ENCODE data around the gene PLCH2. TPM values are rescaled to one million over a fixed set of nuclear protein-coding genes. Genes with fewer than 3 reads are reported as not detected.

PLCH2 gene
- total and polyA plus RNA-seq, 4 donors = 0.33 to 1.3 (median 1.0) TPM; not detected in 1

DNA sequence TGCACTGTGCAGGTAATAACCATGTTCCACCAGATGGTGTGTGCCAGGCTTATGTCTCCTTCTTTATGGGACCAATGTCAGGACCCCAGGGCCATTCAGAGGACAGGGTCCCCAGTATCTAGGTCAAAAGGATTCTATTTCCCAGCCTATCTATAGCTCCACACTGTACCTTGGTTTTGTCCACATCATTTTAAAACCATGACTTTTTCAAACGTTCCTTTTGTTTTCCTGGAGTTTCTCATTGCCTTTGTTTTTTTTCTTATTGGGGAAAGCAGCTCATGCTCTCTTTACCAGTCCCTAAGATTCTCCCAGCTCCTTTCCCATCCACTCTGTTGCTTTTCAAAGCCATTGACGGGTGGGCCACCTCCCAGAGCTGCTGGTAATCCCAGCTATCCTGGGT, 12.6 kb downstream of the PLCH2 start (continued):
- TF ChIP-seq CTCF (IDR thresholded peaks at IDR 0.05; ENCODE audit: low read depth, low read length, missing input control) = no peak

DNA sequence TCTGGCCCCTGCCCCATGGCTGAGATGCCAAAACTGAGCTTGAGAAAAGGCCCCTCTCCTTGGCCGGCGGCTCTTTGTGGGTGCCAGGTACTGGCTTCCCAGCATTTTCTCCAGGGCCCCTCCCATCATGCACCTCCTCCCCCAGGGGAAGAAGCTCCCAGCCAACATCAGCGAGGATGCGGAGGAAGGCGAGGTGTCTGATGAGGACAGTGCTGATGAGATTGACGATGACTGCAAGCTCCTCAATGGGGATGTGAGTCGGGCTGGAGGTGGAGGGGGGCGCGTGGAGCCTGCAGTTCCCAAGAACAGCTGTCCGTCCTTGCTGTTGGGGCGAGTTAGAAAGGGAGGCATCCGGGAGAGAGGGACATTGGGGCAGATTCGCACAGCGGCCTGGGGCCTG, 13.5 kb downstream of the PLCH2 start:
- Histone ChIP-seq H3K9me3 (ENCODE audit: control insufficient read depth in 4 of 4, low read length in 3 of 4) (peaks cover 0 to 9% (median 1%) of the 10 kb centered on the region in 4 donors), H3K27me3 (ENCODE audit: control insufficient read depth in 4 of 4, insufficient read depth in 4 of 4, low read length in 3 of 4) (no peaks in the 10 kb centered on the region), H3K9ac (ENCODE audit: low read depth in 1 of 2, low read length in 2 of 2) (no peak overlapping the region), H3K4me1 (ENCODE audit: control insufficient read depth in 4 of 4, insufficient read depth in 4 of 4, low read length in 3 of 4) (peaks cover 6 to 9% (median 7%) of the 10 kb centered on the region in 4 donors), H3K27ac (ENCODE audit: low read depth in 1 of 2, low read length in 2 of 2) (no peak overlapping the region), H3K4me3 (ENCODE audit: low read depth in 1 of 3, low read length in 3 of 3) (no peak overlapping the region), H3K36me3 (ENCODE audit: control insufficient read depth in 4 of 4, insufficient read depth in 3 of 4, low read depth in 1 of 4, low read length in 3 of 4) (no peaks in the 10 kb centered on the region)
- DNase-seq (ENCODE audit: low spot score) = no peak
- 95% methylated on average over 14 of the region's 14 CpGs for whole genome bisulfite sequencing
- TF ChIP-seq CTCF (IDR thresholded peaks at IDR 0.05; ENCODE audit: low read depth, low read length, missing input control) = no peak
- no peak for TF ChIP-seq JUND (IDR thresholded peaks at IDR 0.05)
- TF ChIP-seq GABPA (IDR thresholded peaks at IDR 0.05 in 1 of 2, conservative IDR thresholded peaks at IDR 0.05 in 1 of 2) = no peak
- TF ChIP-seq EGR1 (IDR thresholded peaks at IDR 0.05; ENCODE audit: low read depth in 2 of 2) = no peak
- no peak for TF ChIP-seq RXRA (IDR thresholded peaks at IDR 0.05)
- no peak for TF ChIP-seq RAD21 (IDR thresholded peaks at IDR 0.05)
- no peak for TF ChIP-seq FOXA2 (IDR thresholded peaks at IDR 0.05)

GRCh38 chr1:2492091-2492490, 16.0 kb downstream of the PLCH2 start:
- peaks cover 0 to 9% (median 1%) of the 10 kb centered on the region in 4 donors for H3K9me3 ChIP-seq (ENCODE audit: control insufficient read depth in 4 of 4, low read length in 3 of 4)
- H3K36me3 ChIP-seq (ENCODE audit: control insufficient read depth in 4 of 4, insufficient read depth in 3 of 4, low read depth in 1 of 4, low read length in 3 of 4) = no peaks in the 10 kb centered on the region
- no peak overlapping the region for H3K4me3 ChIP-seq (ENCODE audit: low read depth in 1 of 3, low read length in 3 of 3)
- 65% methylated on average over 13 of the region's 13 CpGs for WGBS
- TF ChIP-seq YY1 (IDR thresholded peaks at IDR 0.05) (no peak), RAD21 (IDR thresholded peaks at IDR 0.05) (no peak), EGR1 (IDR thresholded peaks at IDR 0.05; ENCODE audit: low read depth in 2 of 2) (no peak), GABPA (IDR thresholded peaks at IDR 0.05 in 1 of 2, conservative IDR thresholded peaks at IDR 0.05 in 1 of 2) (no peak), FOXA1 (IDR thresholded peaks at IDR 0.05) (no peak), CTCF (IDR thresholded peaks at IDR 0.05; ENCODE audit: low read depth, low read length, missing input control) (no peak), SP1 (IDR thresholded peaks at IDR 0.05) (no peak), MAX (IDR thresholded peaks at IDR 0.05) (no peak), FOXA2 (IDR thresholded peaks at IDR 0.05) (no peak), TAF1 (conservative IDR thresholded peaks at IDR 0.05) (no peak), HNF4A (conservative IDR thresholded peaks at IDR 0.05) (no peak), HNF4G (IDR thresholded peaks at IDR 0.05) (no peak), RXRA (IDR thresholded peaks at IDR 0.05) (no peak), JUND (IDR thresholded peaks at IDR 0.05) (no peak), NR2F2 (IDR thresholded peaks at IDR 0.05) (no peak)
- TF ChIP-seq, protein P1, sequence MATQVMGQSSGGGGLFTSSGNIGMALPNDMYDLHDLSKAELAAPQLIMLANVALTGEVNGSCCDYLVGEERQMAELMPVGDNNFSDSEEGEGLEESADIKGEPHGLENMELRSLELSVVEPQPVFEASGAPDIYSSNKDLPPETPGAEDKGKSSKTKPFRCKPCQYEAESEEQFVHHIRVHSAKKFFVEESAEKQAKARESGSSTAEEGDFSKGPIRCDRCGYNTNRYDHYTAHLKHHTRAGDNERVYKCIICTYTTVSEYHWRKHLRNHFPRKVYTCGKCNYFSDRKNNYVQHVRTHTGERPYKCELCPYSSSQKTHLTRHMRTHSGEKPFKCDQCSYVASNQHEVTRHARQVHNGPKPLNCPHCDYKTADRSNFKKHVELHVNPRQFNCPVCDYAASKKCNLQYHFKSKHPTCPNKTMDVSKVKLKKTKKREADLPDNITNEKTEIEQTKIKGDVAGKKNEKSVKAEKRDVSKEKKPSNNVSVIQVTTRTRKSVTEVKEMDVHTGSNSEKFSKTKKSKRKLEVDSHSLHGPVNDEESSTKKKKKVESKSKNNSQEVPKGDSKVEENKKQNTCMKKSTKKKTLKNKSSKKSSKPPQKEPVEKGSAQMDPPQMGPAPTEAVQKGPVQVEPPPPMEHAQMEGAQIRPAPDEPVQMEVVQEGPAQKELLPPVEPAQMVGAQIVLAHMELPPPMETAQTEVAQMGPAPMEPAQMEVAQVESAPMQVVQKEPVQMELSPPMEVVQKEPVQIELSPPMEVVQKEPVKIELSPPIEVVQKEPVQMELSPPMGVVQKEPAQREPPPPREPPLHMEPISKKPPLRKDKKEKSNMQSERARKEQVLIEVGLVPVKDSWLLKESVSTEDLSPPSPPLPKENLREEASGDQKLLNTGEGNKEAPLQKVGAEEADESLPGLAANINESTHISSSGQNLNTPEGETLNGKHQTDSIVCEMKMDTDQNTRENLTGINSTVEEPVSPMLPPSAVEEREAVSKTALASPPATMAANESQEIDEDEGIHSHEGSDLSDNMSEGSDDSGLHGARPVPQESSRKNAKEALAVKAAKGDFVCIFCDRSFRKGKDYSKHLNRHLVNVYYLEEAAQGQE (IDR thresholded peaks at IDR 0.05) = no peak
- TF ChIP-seq, protein P2, sequence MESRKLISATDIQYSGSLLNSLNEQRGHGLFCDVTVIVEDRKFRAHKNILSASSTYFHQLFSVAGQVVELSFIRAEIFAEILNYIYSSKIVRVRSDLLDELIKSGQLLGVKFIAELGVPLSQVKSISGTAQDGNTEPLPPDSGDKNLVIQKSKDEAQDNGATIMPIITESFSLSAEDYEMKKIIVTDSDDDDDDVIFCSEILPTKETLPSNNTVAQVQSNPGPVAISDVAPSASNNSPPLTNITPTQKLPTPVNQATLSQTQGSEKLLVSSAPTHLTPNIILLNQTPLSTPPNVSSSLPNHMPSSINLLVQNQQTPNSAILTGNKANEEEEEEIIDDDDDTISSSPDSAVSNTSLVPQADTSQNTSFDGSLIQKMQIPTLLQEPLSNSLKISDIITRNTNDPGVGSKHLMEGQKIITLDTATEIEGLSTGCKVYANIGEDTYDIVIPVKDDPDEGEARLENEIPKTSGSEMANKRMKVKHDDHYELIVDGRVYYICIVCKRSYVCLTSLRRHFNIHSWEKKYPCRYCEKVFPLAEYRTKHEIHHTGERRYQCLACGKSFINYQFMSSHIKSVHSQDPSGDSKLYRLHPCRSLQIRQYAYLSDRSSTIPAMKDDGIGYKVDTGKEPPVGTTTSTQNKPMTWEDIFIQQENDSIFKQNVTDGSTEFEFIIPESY (IDR thresholded peaks at IDR 0.05) = no peak
- TF ChIP-seq, protein P3, sequence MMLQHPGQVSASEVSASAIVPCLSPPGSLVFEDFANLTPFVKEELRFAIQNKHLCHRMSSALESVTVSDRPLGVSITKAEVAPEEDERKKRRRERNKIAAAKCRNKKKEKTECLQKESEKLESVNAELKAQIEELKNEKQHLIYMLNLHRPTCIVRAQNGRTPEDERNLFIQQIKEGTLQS (IDR thresholded peaks at IDR 0.05) = no peak
- no peaks in the 10 kb centered on the region for H3K27me3 ChIP-seq (ENCODE audit: control insufficient read depth in 4 of 4, insufficient read depth in 4 of 4, low read length in 3 of 4)
- peaks cover 6 to 11% (median 10%) of the 10 kb centered on the region in 4 donors for H3K4me1 ChIP-seq (ENCODE audit: control insufficient read depth in 4 of 4, insufficient read depth in 4 of 4, low read length in 3 of 4)
- H3K27ac ChIP-seq (ENCODE audit: low read depth in 1 of 2, low read length in 2 of 2) = no peak overlapping the region
- no peak overlapping the region for H3K9ac ChIP-seq (ENCODE audit: low read depth in 1 of 2, low read length in 2 of 2)
- DNase-seq (ENCODE audit: low spot score) = no peak

Measured in liver (tissue), 9 donors.